ENCODE results near the gene MKRN2. TPM values are rescaled to one million over a fixed set of nuclear protein-coding genes. Genes with fewer than 3 reads are reported as not detected.

Gene MKRN2
- total and polyA plus RNA-seq, 2 donors (not counting 3 experiments of a cell fraction or from before 2014, with no cell fraction given) = 27.3 to 29.9 TPM

DNA sequence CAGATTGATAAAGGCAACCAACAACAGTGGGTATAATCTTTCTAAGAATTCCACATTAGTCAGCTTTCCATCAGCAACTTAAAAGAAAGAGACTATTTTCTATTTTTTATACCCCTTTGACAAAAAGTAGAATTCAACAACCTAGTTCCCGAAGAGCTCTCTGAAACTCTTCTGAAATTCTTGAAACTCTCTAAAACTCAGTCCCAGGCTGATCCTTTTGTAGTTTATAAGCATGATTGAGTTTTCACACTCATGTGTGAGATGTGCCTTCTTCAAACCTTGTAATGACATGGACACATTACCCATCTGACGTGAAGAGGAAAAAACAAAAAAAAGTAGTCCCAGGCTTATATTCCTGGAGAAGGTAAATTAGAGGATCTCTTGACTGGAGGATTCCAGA lies 75.6 kb downstream of the MKRN2 start:
- no peak overlapping the region for H3K4me2 ChIP-seq (ENCODE audit: insufficient read depth, low read length)
- H3K9ac ChIP-seq (replicated peaks; ENCODE audit: extremely low read depth, insufficient read depth, low read length) = no peak overlapping the region
- intact Hi-C loops (cut with micrococcal nuclease) (no loop called here), dilution Hi-C loops (cut with MboI; ENCODE audit: extremely low pct_ligation_motif_present, low sequenced_read_pairs) (no loop called here)
- H3K36me3 ChIP-seq (ENCODE audit: control insufficient read depth in 2 of 2, extremely low read depth in 1 of 2, insufficient read depth in 2 of 2, low read length in 2 of 2) = no peaks in the 10 kb centered on the region
- ChIA-PET CTCF (interaction anchor here (1.4 kb wide), 1 partner anchor 11 kb away, joined by 3 read pairs; no protein-coding TSS in a partner anchor), POLR2A (no interaction called here)
- H3K4me1 ChIP-seq (ENCODE audit: control insufficient read depth, extremely low read depth, insufficient read depth, low read length) = no peaks in the 10 kb centered on the region
- no TSS peak for BruUV-seq (replicated peaks)
- no peak overlapping the region for H3K4me3 ChIP-seq (replicated peaks in 1 of 3; ENCODE audit: insufficient read depth in 1 of 3, low read depth in 1 of 3, low read length in 3 of 3)
- no peak for TF ChIP-seq MYC (IDR thresholded peaks at IDR 0.05; ENCODE audit: low read depth, low read length)
- TF ChIP-seq JUN (IDR thresholded peaks at IDR 0.05; ENCODE audit: borderline replicate concordance, insufficient read depth, insufficient read length, low read depth) = no peak
- no peak for TF ChIP-seq POLR2A (IDR thresholded peaks at IDR 0.05; ENCODE audit: low read depth, low read length)
- TF ChIP-seq POLR2AphosphoS5 (IDR thresholded peaks at IDR 0.05; ENCODE audit: insufficient read depth, low read depth, low read length) = no peak
- TF ChIP-seq EZH2 (IDR thresholded peaks at IDR 0.05; ENCODE audit: borderline replicate concordance, low read depth, low read length, severe bottlenecking) = no peak
- TF ChIP-seq, protein P1, sequence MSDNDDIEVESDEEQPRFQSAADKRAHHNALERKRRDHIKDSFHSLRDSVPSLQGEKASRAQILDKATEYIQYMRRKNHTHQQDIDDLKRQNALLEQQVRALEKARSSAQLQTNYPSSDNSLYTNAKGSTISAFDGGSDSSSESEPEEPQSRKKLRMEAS (IDR thresholded peaks at IDR 0.05; ENCODE audit: insufficient read depth, insufficient read length) = no peak
- no peak for TF ChIP-seq GATA2 (IDR thresholded peaks at IDR 0.05; ENCODE audit: insufficient read depth, insufficient read length, low read depth, low read length)
- TF ChIP-seq, protein P2, sequence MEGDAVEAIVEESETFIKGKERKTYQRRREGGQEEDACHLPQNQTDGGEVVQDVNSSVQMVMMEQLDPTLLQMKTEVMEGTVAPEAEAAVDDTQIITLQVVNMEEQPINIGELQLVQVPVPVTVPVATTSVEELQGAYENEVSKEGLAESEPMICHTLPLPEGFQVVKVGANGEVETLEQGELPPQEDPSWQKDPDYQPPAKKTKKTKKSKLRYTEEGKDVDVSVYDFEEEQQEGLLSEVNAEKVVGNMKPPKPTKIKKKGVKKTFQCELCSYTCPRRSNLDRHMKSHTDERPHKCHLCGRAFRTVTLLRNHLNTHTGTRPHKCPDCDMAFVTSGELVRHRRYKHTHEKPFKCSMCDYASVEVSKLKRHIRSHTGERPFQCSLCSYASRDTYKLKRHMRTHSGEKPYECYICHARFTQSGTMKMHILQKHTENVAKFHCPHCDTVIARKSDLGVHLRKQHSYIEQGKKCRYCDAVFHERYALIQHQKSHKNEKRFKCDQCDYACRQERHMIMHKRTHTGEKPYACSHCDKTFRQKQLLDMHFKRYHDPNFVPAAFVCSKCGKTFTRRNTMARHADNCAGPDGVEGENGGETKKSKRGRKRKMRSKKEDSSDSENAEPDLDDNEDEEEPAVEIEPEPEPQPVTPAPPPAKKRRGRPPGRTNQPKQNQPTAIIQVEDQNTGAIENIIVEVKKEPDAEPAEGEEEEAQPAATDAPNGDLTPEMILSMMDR (IDR thresholded peaks at IDR 0.05; ENCODE audit: extremely low read depth in 1 of 2, insufficient read depth in 1 of 2, low read depth in 1 of 2, low read length in 2 of 2) = no peak
- TF ChIP-seq FOS (IDR thresholded peaks at IDR 0.05; ENCODE audit: borderline replicate concordance, insufficient read depth, low read length) = no peak
- H4K20me1 ChIP-seq (replicated peaks; ENCODE audit: control insufficient read depth, extremely low read depth, insufficient read depth, low read length) = peaks cover 3% of the 10 kb centered on the region
- peaks cover 90% of the 10 kb centered on the region for H3K79me2 ChIP-seq (ENCODE audit: control insufficient read depth, insufficient read depth, low read length)
- H3K27me3 ChIP-seq (ENCODE audit: control insufficient read depth in 2 of 2, insufficient read depth in 2 of 2, low read length in 2 of 2) = no peaks in the 10 kb centered on the region
- FAIRE-seq = no peak
- no peak for DNase-seq (ENCODE audit: low read depth, low spot score)
- H3K9me1 ChIP-seq (replicated peaks; ENCODE audit: control insufficient read depth, extremely low read depth, insufficient read depth, low read length) = no peaks in the 10 kb centered on the region
- no peak overlapping the region for H2AFZ ChIP-seq (ENCODE audit: low read depth, low read length)
- no peak overlapping the region for H3K27ac ChIP-seq (ENCODE audit: insufficient read depth, low read depth, low read length)
- no peaks in the 10 kb centered on the region for H3K9me3 ChIP-seq (replicated peaks; ENCODE audit: control insufficient read depth, insufficient read depth, low read length)

Data from endothelial cell of umbilical vein (primary cell).